Colonic mucosa (tissue), 4 donors: ENCODE data around the gene FBP2. TPM values are rescaled to one million over a fixed set of nuclear protein-coding genes. Genes with fewer than 3 reads are reported as not detected.
A peak's percentile ranks its signal among the peaks of the same experiment; 100 is the strongest.

Source experiments
- DNase-seq: peaks from one replicate; pipeline ENCODE4 v3.0.0-alpha.2; 2020
- H3K27ac ChIP-seq: fragments of 200-600 bp; one replicate; pipeline ENCODE4 v1.8.0; 2021
- H3K27me3 ChIP-seq: fragments of 200-600 bp; one replicate; pipeline ENCODE4 v1.8.0; 2021
- H3K36me3 ChIP-seq: fragments of 200-600 bp; one replicate; pipeline ENCODE4 v1.8.0; 2021
- H3K4me1 ChIP-seq: fragments of 200-600 bp; one replicate; pipeline ENCODE4 v1.8.0; 2021; ENCODE audit warnings: mild to moderate bottlenecking
- H3K4me3 ChIP-seq: fragments of 200-600 bp; one replicate; pipeline ENCODE4 v1.8.0; 2021
- H3K9ac ChIP-seq, 2 donors: one replicate each; pipeline ENCODE4 v1.7.0; 2013; ENCODE audit warnings: control low read depth in 2 of 2, low read depth in 2 of 2, low read length in 2 of 2
- H3K9me3 ChIP-seq: fragments of 200-600 bp; one replicate; pipeline ENCODE4 v1.8.0; 2021
- CTCF ChIP-seq: fragments of 200-600 bp; IDR thresholded peaks from one replicate; pipeline ENCODE4 v1.8.0; 2022; ENCODE audit warnings: antibody characterized with exemption, mild to moderate bottlenecking
- intact Hi-C: fragments of 100-400 bp; cut with DNase I; formaldehyde crosslinking; loops from one replicate; pipeline ENCODE4 v1.14.1; 2022
- total RNA-seq, 2 donors: library from RNA; stranded (reverse); fragmentation: NEBNext Ultra II Directional in 1 of 2; extraction: Animal tissue kit (Norgen Biotek cat#: 25700) in 1 of 2; gene quantifications; one replicate each; pipeline ENCODE4 v1.2.1, GENCODE V29; 2021
- donor health status: healthy.
- donor health status: DM: no; HTN: no; CAD: no.
- donor health status: DM: no; HTN: no; CAD: no.

FBP2 gene
- not detected for total RNA-seq

- Histone ChIP-seq H3K4me3 (no peak within 1 kb of the TSS), H3K27me3 (no peaks in the 10 kb centered on the region), H3K9ac (no peak within 1 kb of the TSS), H3K9me3 (no peaks in the 10 kb centered on the region), H3K4me1 (no peaks in the 10 kb centered on the region), H3K27ac (no peak within 1 kb of the TSS), H3K36me3 (no peaks in the 10 kb centered on the region)
- intact Hi-C loops: no loop called here
- DNase-seq: no peak
- TF ChIP-seq CTCF: no peak
Observed at GRCh38 chr9:94593459-94594345, at the start of gene FBP2. TSS of gene FBP2 (minus strand) at chr9:94593824. CDS start at chr9:94593726, 98 bp downstream.

- DNase-seq: no peak
- no peaks in the 10 kb centered on the region for H3K9me3 ChIP-seq
- intact Hi-C loops: no loop called here
- no peaks in the 10 kb centered on the region for H3K27me3 ChIP-seq
- TF ChIP-seq CTCF: no peak
- no peaks in the 10 kb centered on the region for H3K36me3 ChIP-seq
- H3K4me1 ChIP-seq: no peaks in the 10 kb centered on the region
- H3K4me3 ChIP-seq: no peak overlapping the region
- no peak overlapping the region for H3K9ac ChIP-seq
- no peak overlapping the region for H3K27ac ChIP-seq
Observed at GRCh38 chr9:94643176-94643575, 49.6 kb upstream of the FBP2 start.

- no peak overlapping the region for H3K27ac ChIP-seq
- no peak overlapping the region for H3K9ac ChIP-seq
- intact Hi-C loops: no loop called here
- no peaks in the 10 kb centered on the region for H3K4me1 ChIP-seq
- no peaks in the 10 kb centered on the region for H3K9me3 ChIP-seq
- no peak overlapping the region for H3K4me3 ChIP-seq
- no peak for DNase-seq
- H3K27me3 ChIP-seq: no peaks in the 10 kb centered on the region
- no peaks in the 10 kb centered on the region for H3K36me3 ChIP-seq
- no peak for TF ChIP-seq CTCF
Observed at GRCh38 chr9:94642501-94642900, 48.9 kb upstream of the FBP2 start.

- H3K9ac ChIP-seq: peak overlapping the region; percentile 65 to 83
- no peak for TF ChIP-seq CTCF
- no peaks in the 10 kb centered on the region for H3K36me3 ChIP-seq
- no peaks in the 10 kb centered on the region for H3K9me3 ChIP-seq
- intact Hi-C loops: no loop called here
- no peaks in the 10 kb centered on the region for H3K27me3 ChIP-seq
- no peaks in the 10 kb centered on the region for H3K4me1 ChIP-seq
- peak overlapping the region; percentile 77 for H3K4me3 ChIP-seq
- H3K27ac ChIP-seq: peak overlapping the region; percentile 55
- peak; percentile 30 for DNase-seq
Observed at GRCh38 chr9:94639999-94640376, 46.4 kb upstream of the FBP2 start.

GRCh38 chr9:94639061-94639998 lies 45.7 kb upstream of the FBP2 start, which contains the start of gene FBP1:
TSS of gene FBP1 (minus strand) at chr9:94639518. CDS start at chr9:94639310, 208 bp downstream.
- no peaks in the 10 kb centered on the region for H3K4me1 ChIP-seq
- intact Hi-C loops: no loop called here
- peak within 1 kb of the TSS; percentile 65 to 83 for H3K9ac ChIP-seq
- H3K36me3 ChIP-seq: no peaks in the 10 kb centered on the region
- H3K9me3 ChIP-seq: no peaks in the 10 kb centered on the region
- H3K27ac ChIP-seq: peak within 1 kb of the TSS; percentile 55
- peak; percentile 83 for DNase-seq
- TF ChIP-seq CTCF: no peak
- H3K27me3 ChIP-seq: no peaks in the 10 kb centered on the region
- H3K4me3 ChIP-seq: peak within 1 kb of the TSS; percentile 77
